ENCODE measurements around the gene PDLIM4.

PDLIM4 gene

GRCh38 chr5:132253008-132253441 is 4.5 kb upstream of the PDLIM4 start:
- no peak for DNase-seq (ENCODE audit: low read depth in 4 of 4, low spot score in 1 of 4)

DNA sequence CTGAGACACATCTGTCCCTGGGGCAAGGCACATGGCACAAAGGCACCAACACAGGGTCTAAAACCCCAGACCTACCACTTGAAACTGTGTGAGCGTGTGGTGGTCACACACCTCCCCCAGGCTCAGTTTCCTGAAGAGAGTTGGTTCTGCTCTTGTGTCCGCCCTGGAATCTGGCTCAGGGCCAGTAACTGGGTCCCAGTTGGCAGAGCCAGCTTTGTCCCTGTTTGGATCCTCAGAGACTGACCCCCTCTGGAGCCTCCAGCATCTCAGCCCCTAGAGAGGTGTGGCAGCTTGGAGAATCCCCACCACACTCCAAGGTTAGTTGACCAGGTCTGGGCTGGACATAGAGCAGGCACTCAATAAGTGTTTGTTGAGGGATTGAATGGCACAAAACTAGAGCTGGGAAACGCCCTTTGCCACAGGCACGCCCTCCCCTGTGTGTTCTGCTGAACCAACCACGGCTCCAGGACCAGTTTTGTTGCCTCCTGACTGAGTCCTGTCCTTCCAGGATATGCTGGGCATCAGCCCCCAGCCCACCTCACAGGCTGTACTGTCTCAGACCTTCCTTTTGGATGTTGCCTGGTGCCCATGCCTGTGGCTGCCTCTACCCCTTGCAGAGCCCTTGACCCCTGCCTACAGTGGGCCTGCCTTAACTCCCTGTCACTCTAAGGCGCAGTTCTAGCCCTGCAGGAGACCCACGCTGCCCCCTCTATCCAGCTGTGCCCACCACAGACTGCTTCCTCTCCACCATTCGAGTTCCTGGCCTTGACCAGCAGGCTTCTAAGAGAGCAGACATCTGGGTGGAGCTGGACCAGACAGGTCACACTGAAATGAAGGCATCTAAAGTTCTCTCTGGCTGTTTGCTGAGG is 3.8 kb upstream of the PDLIM4 start:
- DNase-seq (ENCODE audit: low read depth in 4 of 4, low spot score in 1 of 4) = no peak

DNA sequence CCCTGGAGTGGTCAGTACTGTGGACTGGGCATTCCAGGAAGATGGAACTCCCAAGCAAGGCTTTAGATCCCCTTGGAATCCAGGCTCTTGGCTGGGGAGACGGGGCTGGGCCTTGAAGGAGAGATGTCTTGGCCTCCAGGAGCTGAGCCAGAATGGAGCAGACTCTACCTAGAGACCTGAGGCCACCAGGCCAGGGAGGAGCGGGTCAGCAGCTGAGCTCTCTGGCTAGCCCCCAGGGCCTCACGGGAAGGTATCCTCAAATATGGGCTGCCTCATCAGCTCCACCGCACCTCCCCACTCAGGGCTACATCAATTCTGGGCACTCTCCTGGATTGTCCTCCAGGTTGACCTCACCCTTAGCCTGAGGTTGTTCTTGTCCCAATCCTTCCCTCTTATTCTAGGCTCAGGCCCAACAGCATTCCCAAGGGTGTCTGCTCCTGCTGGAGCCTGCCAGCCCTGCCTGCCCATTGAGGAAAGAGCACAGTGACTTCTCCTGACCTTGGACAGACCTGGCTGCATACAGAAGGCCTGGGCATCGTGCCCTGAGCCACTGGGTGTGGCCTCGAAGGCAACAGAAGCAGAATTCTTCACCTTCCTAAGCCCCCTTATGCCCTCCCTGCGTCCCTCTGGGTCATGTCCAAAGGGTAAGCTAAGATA is 3.0 kb upstream of the PDLIM4 start:
- no peak for DNase-seq (ENCODE audit: low read depth in 4 of 4, low spot score in 1 of 4)

DNA sequence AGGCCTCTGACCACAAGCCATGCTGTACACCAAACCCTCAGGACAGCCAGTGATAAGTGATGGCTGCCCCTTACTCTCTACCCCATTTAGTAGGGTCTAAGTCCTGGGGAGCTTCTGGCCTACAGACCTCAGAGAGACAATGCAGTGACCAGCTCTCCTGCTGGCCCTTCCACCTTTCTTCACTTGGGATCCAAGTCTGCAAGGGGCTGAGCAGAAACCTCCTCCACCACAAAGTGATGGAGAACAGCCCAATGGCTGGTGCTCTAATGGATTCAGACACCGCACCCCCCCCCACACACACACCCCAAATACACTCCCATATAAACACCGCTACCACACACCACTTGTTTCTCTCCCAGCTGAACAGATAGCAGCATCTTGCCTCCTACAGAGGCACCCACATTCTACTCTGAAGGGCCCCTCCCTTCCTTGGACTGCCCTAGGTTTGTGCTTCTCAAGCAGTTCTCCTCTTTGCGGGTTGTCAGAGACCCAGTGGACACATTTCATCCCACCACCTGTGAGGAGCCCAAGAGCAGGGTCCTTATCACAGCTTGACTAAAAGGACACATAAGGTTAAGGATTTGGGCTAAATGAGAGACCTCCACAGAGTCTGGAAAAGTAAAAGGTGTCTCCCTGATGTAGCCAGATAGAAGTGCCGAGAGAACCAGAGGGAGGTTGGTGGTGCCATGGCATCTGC is 1.3 kb upstream of the PDLIM4 start:
- no peak for DNase-seq (ENCODE audit: low read depth in 4 of 4, low spot score in 1 of 4)

DNA sequence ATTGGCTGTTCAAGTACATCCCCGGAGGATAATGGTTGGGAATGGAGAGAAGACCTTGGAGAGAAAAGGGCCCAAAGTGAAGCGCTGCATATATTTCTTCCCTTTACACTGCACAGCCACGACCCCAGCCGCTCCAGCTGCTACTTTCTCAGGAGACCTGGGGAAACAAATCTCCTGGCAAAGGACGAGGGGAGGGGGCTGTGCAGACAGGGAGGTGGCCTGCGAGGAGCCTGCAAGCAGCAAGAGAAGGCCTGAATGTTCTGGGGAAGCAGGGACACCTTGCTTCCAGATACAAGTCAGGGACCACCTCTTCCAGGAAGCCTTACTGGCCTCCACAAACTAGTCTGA is 739 bp upstream of the PDLIM4 start:
- no peak for DNase-seq (ENCODE audit: low read depth in 4 of 4, low spot score in 1 of 4)

- DNase-seq (ENCODE audit: low read depth in 4 of 4, low spot score in 1 of 4) = no peak
Measured at GRCh38 chr5:132258102-132259068, 889 bp downstream of the PDLIM4 start.

DNA sequence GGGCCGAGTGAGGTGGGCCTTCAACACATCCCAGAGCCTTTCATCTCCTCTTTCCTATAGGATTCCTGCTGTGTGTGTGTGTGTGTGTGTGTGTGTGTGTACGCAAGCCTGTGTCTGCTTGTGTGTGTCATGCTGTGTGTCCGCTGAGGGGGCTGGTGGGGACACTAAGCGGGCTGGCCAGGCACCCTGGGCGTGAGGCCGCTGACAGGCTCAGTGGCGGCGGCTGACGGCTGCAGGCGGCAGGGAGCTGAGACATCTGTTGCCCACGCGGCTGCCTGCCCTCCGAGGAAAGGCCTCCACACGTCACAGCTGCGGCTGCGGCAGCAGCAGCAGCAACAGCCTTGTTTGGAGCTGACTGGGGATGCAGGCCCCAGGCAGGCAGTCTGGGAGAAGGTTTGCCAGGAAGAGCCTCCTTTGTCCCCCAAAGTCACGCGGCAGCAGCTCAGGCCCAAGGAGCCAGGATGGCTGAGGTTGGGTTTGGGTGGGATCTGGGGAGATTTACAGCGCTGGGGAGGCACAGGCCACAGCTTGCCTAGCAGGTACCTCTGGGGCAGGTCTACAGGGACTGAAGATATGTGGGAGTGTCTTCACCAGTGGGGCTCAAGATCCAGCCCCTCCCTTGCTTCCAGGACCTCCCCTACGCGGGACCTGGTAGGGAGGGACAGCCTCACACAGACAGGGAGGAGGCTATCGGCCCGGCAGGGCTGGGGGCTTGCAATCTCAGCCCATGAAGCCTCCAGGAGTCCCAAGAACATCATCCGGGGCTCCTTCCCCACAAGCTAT is 1.8 kb downstream of the PDLIM4 start:
- no peak for DNase-seq (ENCODE audit: low read depth in 4 of 4, low spot score in 1 of 4)

- DNase-seq (ENCODE audit: low read depth in 4 of 4, low spot score in 1 of 4) = no peak
Measured at GRCh38 chr5:132260051-132260450, 2.6 kb downstream of the PDLIM4 start.

GRCh38 chr5:132260714-132261551 is 3.4 kb downstream of the PDLIM4 start:
- peak in 1 of 4 experiments; percentile 36 for DNase-seq (ENCODE audit: low read depth in 4 of 4, low spot score in 1 of 4)

- DNase-seq (ENCODE audit: low read depth in 4 of 4, low spot score in 1 of 4) = no peak
Measured at GRCh38 chr5:132261881-132262845, 4.7 kb downstream of the PDLIM4 start.

DNA sequence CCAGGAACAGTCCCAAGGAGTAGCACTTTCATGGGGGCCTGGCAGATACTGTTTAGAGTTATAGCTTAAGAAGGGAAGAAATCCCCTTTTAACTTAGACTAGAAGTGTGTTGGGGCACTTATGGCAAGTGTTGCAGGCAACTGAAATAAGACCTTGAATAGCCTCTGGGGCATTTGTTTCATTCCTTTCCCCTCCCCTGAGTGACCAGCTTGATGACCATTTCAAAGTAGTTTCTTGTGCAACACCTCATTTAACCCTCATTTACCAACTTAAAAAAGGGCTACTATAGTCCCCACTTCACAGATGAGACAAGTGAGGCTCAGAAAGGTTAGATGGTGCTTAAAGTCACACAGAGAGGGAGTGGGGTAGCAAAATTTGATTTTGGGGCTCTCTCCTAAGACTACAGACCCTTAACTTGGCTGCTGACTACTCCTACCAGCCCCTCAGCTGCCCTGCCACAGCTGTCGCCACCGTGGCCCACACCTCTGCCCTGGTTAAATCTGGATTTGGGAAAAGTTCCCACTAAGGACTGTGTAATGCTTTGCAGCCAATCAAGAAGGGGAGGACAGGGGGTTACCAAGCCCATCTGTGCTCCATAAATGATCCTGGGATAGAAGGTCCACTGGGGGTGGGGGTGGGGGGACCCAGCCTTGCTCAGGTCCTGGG is 5.5 kb downstream of the PDLIM4 start:
- no peak for DNase-seq (ENCODE audit: low read depth in 4 of 4, low spot score in 1 of 4)

- DNase-seq (ENCODE audit: low read depth in 4 of 4, low spot score in 1 of 4) = no peak
Measured at GRCh38 chr5:132263548-132264261, 6.2 kb downstream of the PDLIM4 start.

GRCh38 chr5:132264546-132265335 is 7.2 kb downstream of the PDLIM4 start:
- no peak for DNase-seq (ENCODE audit: low read depth in 4 of 4, low spot score in 1 of 4)

DNA sequence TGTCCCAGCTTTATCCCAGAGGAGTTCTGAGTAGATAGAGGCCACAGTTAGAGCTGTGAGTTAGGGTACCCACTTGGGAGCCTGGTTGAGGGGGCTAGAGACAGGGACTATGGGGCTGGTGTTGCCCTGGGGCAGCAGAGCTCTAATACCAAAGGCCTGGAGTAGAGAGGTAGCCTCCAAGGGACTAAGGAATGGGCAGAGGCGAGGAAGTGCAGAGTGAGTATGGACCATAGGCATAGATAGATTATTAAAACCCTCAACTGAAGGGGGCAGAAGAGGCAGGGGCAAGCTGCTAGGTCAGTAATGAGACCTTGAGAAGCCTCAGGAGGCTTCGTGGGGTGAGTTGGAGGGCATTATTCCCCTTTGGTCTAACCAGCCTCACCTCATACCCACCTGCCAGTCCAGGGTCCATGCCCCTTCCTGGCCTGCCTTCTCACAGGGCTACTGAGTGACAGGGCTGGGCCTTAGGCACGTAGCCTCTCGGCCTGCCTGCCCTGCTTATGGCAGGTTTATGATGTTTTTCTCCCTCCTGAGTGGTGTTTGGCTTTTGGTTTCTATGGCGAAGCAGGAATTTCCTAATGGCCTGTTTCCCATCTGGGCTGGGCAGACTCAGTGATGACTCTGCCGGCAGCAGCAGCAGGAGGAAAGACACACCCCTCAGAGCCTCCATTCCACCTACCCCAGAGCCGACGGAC is 8.0 kb downstream of the PDLIM4 start:
- DNase-seq (ENCODE audit: low read depth in 4 of 4, low spot score in 1 of 4) = no peak

- DNase-seq (ENCODE audit: low read depth in 4 of 4, low spot score in 1 of 4) = no peak
Measured at GRCh38 chr5:132266031-132266835, 8.7 kb downstream of the PDLIM4 start.

Measured in stimulated activated CD4-positive, alpha-beta T cell treated with anti-CD3 and anti-CD28 coated beads, Interleukin-1b, Interleukin-23, amount 100 ng/mL, for 24 hours (primary cell).